Measurements from ENCODE around the gene SDF2. TPM values are rescaled to one million over a fixed set of nuclear protein-coding genes. Genes with fewer than 3 reads are reported as not detected.

Gene SDF2, protein sequence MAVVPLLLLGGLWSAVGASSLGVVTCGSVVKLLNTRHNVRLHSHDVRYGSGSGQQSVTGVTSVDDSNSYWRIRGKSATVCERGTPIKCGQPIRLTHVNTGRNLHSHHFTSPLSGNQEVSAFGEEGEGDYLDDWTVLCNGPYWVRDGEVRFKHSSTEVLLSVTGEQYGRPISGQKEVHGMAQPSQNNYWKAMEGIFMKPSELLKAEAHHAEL
- 47.3 and 52.7 TPM in 2 replicates for total RNA-seq (2014; rRNA removed; shearing (Covaris generic))

- Histone ChIP-seq H3K36me3 (replicated peaks; ENCODE audit: control insufficient read depth, insufficient read depth, low read length) (peaks cover 2% of the 10 kb centered on the region), H3K27me3 (ENCODE audit: control insufficient read depth, insufficient read depth, low read length) (no peaks in the 10 kb centered on the region), H3K4me3 (ENCODE audit: insufficient read depth, low read depth, low read length) (peak within 1 kb of the TSS; percentile 91)
- DNase-seq, result peak; percentile 95
Measured at GRCh38 chr17:28661635-28662526, at the start of gene SDF2, which contains the start of gene SUPT6H. Gene SDF2 (minus strand): TSS chr17:28661906. CDS start chr17:28661876, 30 bp downstream. Gene SUPT6H (plus strand): TSS chr17:28662205. CDS start chr17:28673402, 11,197 bp downstream.

DNA sequence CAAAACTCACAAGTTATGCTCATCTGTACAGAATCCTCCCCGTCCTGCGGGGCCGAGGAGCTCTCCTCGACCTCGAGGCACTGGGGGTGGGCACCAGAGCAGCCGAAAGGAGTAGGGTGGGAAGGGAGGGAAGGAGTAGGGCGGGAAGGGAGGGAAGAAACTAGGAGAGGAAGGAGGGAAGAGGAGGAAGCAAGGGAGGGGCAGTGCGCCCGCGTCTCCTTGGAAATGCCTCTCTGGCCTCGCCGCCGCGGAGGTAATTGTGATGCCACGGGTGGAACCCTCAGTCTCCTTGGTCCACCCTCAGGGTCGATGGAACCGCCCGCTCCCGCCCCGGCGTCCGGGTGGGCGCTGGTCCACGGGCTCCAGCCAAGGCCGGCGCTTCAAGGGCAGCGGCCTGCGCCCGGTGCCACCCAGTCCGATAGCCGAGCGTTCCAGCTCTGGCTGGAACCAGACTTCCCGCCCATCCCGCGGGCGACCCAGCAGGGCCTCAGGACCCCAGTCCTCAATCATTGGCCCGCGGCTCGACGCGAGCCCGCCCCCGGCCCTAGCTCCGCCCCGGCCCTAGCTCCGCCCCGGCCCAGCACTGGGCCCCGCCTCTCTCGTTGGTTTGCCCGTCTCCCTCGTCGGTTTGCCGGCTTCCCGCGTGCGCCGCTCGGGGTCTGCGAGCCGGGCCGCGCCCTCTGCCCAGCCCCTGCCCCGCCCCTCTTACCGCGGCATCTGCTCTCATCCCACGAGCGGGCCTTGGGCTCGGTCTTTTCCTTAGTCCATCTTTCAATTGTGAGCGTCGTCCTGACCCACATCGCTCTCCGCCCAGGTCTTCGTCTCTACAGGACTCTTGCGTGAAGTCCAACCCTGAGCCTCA, 49.4 kb upstream of the SDF2 start:
- Histone ChIP-seq H3K27me3 (ENCODE audit: control insufficient read depth, insufficient read depth, low read length) (no peaks in the 10 kb centered on the region), H3K4me3 (ENCODE audit: insufficient read depth, low read depth, low read length) (peak overlapping the region; percentile 84), H3K36me3 (replicated peaks; ENCODE audit: control insufficient read depth, insufficient read depth, low read length) (peaks cover 16% of the 10 kb centered on the region)
- peak; percentile 100 for DNase-seq

DNA sequence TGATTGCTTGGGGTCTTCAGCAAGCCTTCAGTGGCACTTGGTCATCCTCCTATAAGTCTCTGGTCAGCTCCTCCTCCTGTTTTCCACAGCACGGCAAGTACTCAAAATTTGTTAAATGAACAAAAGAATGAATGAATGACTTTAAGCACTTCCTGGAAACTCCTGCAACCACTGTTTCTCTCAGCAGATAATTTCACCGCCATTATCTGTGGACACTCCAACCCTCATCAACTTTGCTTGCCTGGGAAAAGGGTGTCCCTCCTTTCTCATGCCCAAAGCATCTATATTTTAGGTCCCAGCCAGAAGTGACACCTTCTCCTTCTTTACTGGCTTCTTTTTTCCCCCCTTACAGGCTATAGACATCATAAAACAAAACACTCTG, 45.6 kb upstream of the SDF2 start:
- Histone ChIP-seq H3K4me3 (ENCODE audit: insufficient read depth, low read depth, low read length) (no peak overlapping the region), H3K27me3 (ENCODE audit: control insufficient read depth, insufficient read depth, low read length) (no peaks in the 10 kb centered on the region), H3K36me3 (replicated peaks; ENCODE audit: control insufficient read depth, insufficient read depth, low read length) (peaks cover 9% of the 10 kb centered on the region)
- no peak for DNase-seq

- DNase-seq, result peak; percentile 78
- Histone ChIP-seq H3K27me3 (ENCODE audit: control insufficient read depth, insufficient read depth, low read length) (no peaks in the 10 kb centered on the region), H3K4me3 (ENCODE audit: insufficient read depth, low read depth, low read length) (no peak overlapping the region), H3K36me3 (replicated peaks; ENCODE audit: control insufficient read depth, insufficient read depth, low read length) (peaks cover 13% of the 10 kb centered on the region)
Measured at GRCh38 chr17:28706471-28707338, 45.0 kb upstream of the SDF2 start.

GRCh38 chr17:28705728-28706334, 44.1 kb upstream of the SDF2 start:
- no peak overlapping the region for H3K4me3 ChIP-seq (ENCODE audit: insufficient read depth, low read depth, low read length)
- peak; percentile 46 for DNase-seq
- peaks cover 19% of the 10 kb centered on the region for H3K36me3 ChIP-seq (replicated peaks; ENCODE audit: control insufficient read depth, insufficient read depth, low read length)
- H3K27me3 ChIP-seq (ENCODE audit: control insufficient read depth, insufficient read depth, low read length), result no peaks in the 10 kb centered on the region

DNA sequence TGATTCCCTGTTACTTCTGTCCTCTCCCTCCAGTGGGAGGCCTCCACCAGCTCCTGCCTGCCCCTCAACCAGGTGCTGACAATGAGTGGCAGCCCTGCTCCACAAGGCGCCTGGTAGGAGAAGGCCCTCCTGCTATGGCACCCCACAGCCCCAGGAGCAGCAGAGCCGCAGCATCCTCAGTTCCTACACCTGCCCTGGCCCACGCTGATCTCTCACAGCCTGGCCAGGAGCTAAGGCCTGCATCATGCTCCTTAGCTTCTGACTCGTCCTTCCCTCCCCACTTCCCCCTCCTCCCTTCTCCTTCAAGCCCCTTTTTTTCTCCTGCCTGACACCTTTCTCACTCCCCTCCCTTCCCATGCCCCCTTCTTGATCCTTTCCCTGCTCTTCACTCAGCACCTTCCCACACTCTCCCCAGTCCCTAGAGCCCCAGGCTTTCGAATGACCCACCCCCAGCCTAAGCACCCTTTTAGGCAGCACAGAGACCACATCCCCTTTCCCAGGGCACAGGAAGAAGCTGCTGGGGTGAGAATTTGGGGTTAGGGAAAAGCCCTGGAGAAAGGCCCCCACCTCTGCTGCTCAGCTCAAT, 43.5 kb upstream of the SDF2 start:
- no peaks in the 10 kb centered on the region for H3K27me3 ChIP-seq (ENCODE audit: control insufficient read depth, insufficient read depth, low read length)
- peaks cover 25% of the 10 kb centered on the region for H3K36me3 ChIP-seq (replicated peaks; ENCODE audit: control insufficient read depth, insufficient read depth, low read length)
- no peak overlapping the region for H3K4me3 ChIP-seq (ENCODE audit: insufficient read depth, low read depth, low read length)
- peak; percentile 47 for DNase-seq

GRCh38 chr17:28704219-28704858, 42.6 kb upstream of the SDF2 start:
- DNase-seq, result peak; percentile 48
- peaks cover 34% of the 10 kb centered on the region for H3K36me3 ChIP-seq (replicated peaks; ENCODE audit: control insufficient read depth, insufficient read depth, low read length)

GRCh38 chr17:28703552-28704218, 42.0 kb upstream of the SDF2 start:
- Histone ChIP-seq H3K4me3 (ENCODE audit: insufficient read depth, low read depth, low read length) (no peak overlapping the region), H3K27me3 (ENCODE audit: control insufficient read depth, insufficient read depth, low read length) (no peaks in the 10 kb centered on the region), H3K36me3 (replicated peaks; ENCODE audit: control insufficient read depth, insufficient read depth, low read length) (peaks cover 39% of the 10 kb centered on the region)
- DNase-seq, result no peak

More at GRCh38 chr17:28704219-28704858, 42.6 kb upstream of the SDF2 start:
- Histone ChIP-seq H3K27me3 (ENCODE audit: control insufficient read depth, insufficient read depth, low read length) (no peaks in the 10 kb centered on the region), H3K4me3 (ENCODE audit: insufficient read depth, low read depth, low read length) (no peak overlapping the region)

GRCh38 chr17:28702752-28703150, 41.0 kb upstream of the SDF2 start:
- no peak overlapping the region for H3K4me3 ChIP-seq (ENCODE audit: insufficient read depth, low read depth, low read length)
- DNase-seq, result peak; percentile 47
- no peaks in the 10 kb centered on the region for H3K27me3 ChIP-seq (ENCODE audit: control insufficient read depth, insufficient read depth, low read length)
- peaks cover 48% of the 10 kb centered on the region for H3K36me3 ChIP-seq (replicated peaks; ENCODE audit: control insufficient read depth, insufficient read depth, low read length)

GRCh38 chr17:28702026-28702751, 40.5 kb upstream of the SDF2 start:
- DNase-seq, result peak; percentile 35
- H3K36me3 ChIP-seq (replicated peaks; ENCODE audit: control insufficient read depth, insufficient read depth, low read length), result peaks cover 54% of the 10 kb centered on the region

DNA sequence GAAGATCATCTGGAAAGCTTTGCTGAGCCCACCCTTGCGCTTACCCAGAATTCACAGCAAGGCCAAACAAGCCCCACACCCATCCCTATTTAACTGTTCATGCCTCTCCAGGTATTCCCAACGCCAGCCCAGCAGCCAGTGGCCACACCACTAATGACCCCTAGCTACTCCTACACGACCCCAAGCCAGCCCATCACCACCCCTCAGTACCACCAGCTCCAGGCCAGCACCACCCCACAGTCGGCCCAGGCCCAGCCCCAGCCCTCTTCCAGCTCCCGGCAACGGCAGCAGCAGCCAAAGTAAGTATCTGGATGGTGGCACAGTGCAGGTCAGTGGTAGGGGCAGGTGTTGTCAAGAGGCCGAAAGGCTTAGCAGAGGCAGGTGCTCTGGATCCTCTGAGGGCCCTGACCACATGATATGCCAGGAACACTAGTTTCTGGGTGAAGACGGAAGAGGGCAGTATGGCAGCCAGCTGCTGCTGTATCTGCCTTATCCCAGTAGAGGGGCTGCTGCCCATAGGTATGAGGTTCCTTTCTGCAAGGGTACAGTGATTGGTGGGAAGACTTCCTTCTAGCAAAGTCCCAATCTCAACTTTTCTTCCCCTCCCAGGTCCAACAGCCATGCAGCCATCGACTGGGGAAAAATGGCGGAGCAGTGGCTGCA, 39.3 kb upstream of the SDF2 start:
- Histone ChIP-seq H3K36me3 (replicated peaks; ENCODE audit: control insufficient read depth, insufficient read depth, low read length) (peaks cover 61% of the 10 kb centered on the region), H3K4me3 (ENCODE audit: insufficient read depth, low read depth, low read length) (no peak overlapping the region), H3K27me3 (ENCODE audit: control insufficient read depth, insufficient read depth, low read length) (no peaks in the 10 kb centered on the region)
- DNase-seq, result peak; percentile 55

More at GRCh38 chr17:28702026-28702751, 40.5 kb upstream of the SDF2 start:
- H3K4me3 ChIP-seq (ENCODE audit: insufficient read depth, low read depth, low read length), result no peak overlapping the region
- H3K27me3 ChIP-seq (ENCODE audit: control insufficient read depth, insufficient read depth, low read length), result no peaks in the 10 kb centered on the region
